Adrenal gland (tissue), 12 donors: ENCODE measurements around the gene TMPRSS5. TPM values are rescaled to one million over a fixed set of nuclear protein-coding genes. Genes with fewer than 3 reads are reported as not detected.

ENCODE experiments used
- DNase-seq, 7 donors: peaks; one replicate each; pipeline ENCODE4 v3.0.0-alpha.2; 2019 to 2020
- H3K27ac ChIP-seq, 5 donors: fragments of 200-600 bp; sonication (generic) in 4 of 5; 1 replicate in 3 of 5; 2 replicates in 2 of 5; pipeline versions ENCODE4 v1.5.1 to v1.8.0; 2016 to 2020; ENCODE audit warnings: mild to moderate bottlenecking in 1 of 5
- H3K27me3 ChIP-seq: fragments of 200-600 bp; 2 replicates; pipeline ENCODE4 v1.8.0; 2021
- H3K36me3 ChIP-seq, 2 donors: fragments of 200-600 bp; replicated peaks in 1 of 2; 1 replicate in 1 of 2; 2 replicates in 1 of 2; pipeline versions ENCODE4 v1.5.1 to v1.8.0; 2018 to 2022
- H3K4me1 ChIP-seq, 2 donors: fragments of 200-600 bp; replicated peaks in 1 of 2; 1 replicate in 1 of 2; 2 replicates in 1 of 2; pipeline versions ENCODE4 v1.5.1 to v1.8.0; 2018 to 2021
- H3K4me3 ChIP-seq, 4 donors: fragments of 200-600 bp; sonication (generic) in 3 of 4; one replicate each; pipeline ENCODE4 v1.5.1; 2016 to 2018
- H3K9me3 ChIP-seq, 3 donors: fragments of 200-600 bp; sonication (generic) in 1 of 3; replicated peaks in 1 of 3; 1 replicate in 2 of 3; 2 replicates in 1 of 3; pipeline versions ENCODE4 v1.5.1 to v1.8.0; 2016 to 2021
- POLR2A ChIP-seq, 2 donors: fragments of 450-650 bp; IDR thresholded peaks; one replicate each; pipeline ENCODE4 v1.6.1; 2017; ENCODE audit warnings: antibody characterized with exemption in 2 of 2, mild to moderate bottlenecking in 2 of 2, moderate library complexity in 1 of 2
- WGBS, 4 donors: extraction: QIAGEN DNeasy Blood & Tissue Kit in 2 of 4; methylation state at CpG; one replicate each; pipeline versions ENCODE4 v1.1.5 to v1.1.7; 2013 to 2017; 5-methylcytosine and 5-hydroxymethylcytosine counted together
- intact Hi-C, 2 donors: fragments of 100-400 bp; cut with DNase I; formaldehyde crosslinking; loops; one replicate each; pipeline versions ENCODE4 v1.14.1 to v1.15.0; 2022 to 2023
- polyA plus RNA-seq, 3 donors: library from polyadenylated mRNA; stranded (reverse); fragments of 200-250 nt in 2 of 3; fragments of 350-450 nt in 1 of 3; fragmentation: Illumina TruSeq in 1 of 3; extraction: RNeasy Lipid Tissue Mini Kit (QIAGEN cat#74804) in 1 of 3; gene quantifications; one replicate each; pipeline ENCODE4 v1.2.3, GENCODE V29; 2013 to 2014
- total RNA-seq, 9 donors: library from RNA; depleted of rRNA in 4 of 9; stranded (reverse); fragments of >200 nt in 4 of 9; fragments of 120-200 nt in 1 of 9; fragmentation: NEBNext Ultra II Directional in 1 of 9; extraction: Animal tissue kit (Norgen Biotek cat#: 25700) in 1 of 9; gene quantifications; one replicate each; pipeline versions ENCODE4 v1.1.0 to v1.2.4, GENCODE V29; 2013 to 2023
- TF ChIP-seq, protein P1 (sequence below), 6 experiments: fragments of 450-650 bp in 4 of 6; fragments of 200-600 bp in 2 of 6; sonication (generic) in 1 of 6; IDR thresholded peaks; 1 replicate in 5 of 6; 2 replicates in 1 of 6; pipeline versions ENCODE4 v1.5.1 to v1.8.0; 2016 to 2021; ENCODE audit warnings: antibody characterized with exemption in 6 of 6, mild to moderate bottlenecking in 2 of 6, moderate library complexity in 1 of 6
- donor health status: healthy with polysubstance abuse.
- donor health status: Bipolar disorder and iron deficiency.
- donor health status: DM: yes; HTN: yes; CAD: no.
- donor health status: DM: no; HTN: no; CAD: no.
- donor health status: DM: no; HTN: no; CAD: no.
- donor health status: DM: yes; HTN: yes; CAD: no.

TMPRSS5 gene
- total and polyA plus RNA-seq, 12 donors, result 0.07 to 1.5 (median 0.75) TPM; not detected in 4

DNA sequence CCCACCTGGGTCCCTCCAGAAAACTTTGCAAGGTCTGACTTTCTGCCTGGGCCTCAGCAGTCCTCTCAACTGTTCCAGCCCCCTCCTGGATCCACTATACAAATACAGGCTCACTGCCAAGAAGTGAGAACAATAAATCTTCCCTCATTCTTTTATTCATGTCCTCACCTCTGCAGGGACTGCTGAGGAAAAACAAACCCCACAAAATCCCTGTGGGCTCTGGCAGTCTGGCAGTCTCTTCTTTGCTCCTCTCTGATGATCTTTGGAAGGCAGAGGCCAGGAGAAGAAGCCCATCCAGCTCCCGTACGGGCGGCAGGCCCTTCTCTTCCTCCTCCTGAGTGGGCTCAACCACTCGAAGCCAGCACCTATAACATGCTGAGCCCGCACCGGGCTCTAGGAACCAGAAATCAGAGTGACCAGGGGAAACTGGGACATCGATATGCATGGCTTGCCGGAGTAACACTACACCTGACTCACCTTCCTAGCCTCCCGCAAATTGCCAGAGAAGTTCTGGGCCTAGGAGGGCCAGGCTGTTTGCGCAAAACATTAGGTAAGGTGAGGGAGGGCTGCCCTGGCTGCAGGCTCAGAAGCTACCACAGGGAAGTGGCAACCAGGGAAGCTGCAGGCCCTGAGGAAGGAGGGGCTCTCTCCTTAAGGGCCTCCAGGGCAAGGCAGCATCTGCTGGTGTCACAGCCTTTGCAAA lies 24.2 kb downstream of the TMPRSS5 start:
- DNase-seq, result no peak
- Histone ChIP-seq H3K4me1 (no peaks in the 10 kb centered on the region), H3K27ac (no peak overlapping the region), H3K36me3 (no peaks in the 10 kb centered on the region), H3K27me3 (no peaks in the 10 kb centered on the region), H3K4me3 (no peak overlapping the region), H3K9me3 (no peaks in the 10 kb centered on the region)
- TF ChIP-seq, protein P1, sequence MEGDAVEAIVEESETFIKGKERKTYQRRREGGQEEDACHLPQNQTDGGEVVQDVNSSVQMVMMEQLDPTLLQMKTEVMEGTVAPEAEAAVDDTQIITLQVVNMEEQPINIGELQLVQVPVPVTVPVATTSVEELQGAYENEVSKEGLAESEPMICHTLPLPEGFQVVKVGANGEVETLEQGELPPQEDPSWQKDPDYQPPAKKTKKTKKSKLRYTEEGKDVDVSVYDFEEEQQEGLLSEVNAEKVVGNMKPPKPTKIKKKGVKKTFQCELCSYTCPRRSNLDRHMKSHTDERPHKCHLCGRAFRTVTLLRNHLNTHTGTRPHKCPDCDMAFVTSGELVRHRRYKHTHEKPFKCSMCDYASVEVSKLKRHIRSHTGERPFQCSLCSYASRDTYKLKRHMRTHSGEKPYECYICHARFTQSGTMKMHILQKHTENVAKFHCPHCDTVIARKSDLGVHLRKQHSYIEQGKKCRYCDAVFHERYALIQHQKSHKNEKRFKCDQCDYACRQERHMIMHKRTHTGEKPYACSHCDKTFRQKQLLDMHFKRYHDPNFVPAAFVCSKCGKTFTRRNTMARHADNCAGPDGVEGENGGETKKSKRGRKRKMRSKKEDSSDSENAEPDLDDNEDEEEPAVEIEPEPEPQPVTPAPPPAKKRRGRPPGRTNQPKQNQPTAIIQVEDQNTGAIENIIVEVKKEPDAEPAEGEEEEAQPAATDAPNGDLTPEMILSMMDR (IDR thresholded peaks at IDR 0.05), result no peak
- TF ChIP-seq POLR2A (IDR thresholded peaks at IDR 0.05), result no peak
- intact Hi-C loops, result no loop called here
- WGBS, 4 donors, result 85 to 100% (median 92%) methylated on average over 3 to 10 of the region's 10 CpGs

- no peak overlapping the region for H3K4me3 ChIP-seq
- WGBS, 4 donors, result 89 to 93% (median 91%) methylated on average over 2 to 6 of the region's 6 CpGs
- intact Hi-C loops, result no loop called here
These were observed 24.8 kb downstream of the TMPRSS5 start for GRCh38 chr11:113681282-113681681.

DNA sequence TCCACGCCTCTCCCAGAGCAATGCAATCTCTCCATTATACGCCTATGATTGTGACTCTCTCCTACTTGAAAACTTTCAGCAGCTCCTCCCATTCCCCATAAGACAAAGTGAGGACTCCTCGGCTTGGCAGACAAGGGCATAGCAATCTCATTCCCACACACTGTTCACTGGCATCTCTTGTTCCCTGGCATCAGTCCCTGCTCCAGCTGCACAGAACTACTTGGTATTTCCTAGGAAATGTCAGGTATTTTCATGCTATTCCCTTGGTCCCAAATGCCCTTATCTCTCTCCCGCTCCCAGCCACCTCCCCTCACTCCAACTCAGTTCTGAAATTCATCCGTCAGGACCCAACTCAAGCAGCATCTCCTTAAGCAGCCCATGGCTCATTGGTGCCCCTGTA lies 28.4 kb downstream of the TMPRSS5 start:
- H3K4me1 ChIP-seq, result no peaks in the 10 kb centered on the region
- 77 to 90% (median 85%) methylated on average over 5 of the region's 5 CpGs for WGBS, 4 donors
- no peaks in the 10 kb centered on the region for H3K9me3 ChIP-seq
- H3K27ac ChIP-seq, result no peak overlapping the region
- intact Hi-C loops, result no loop called here
- no peak for TF ChIP-seq POLR2A (IDR thresholded peaks at IDR 0.05)
- TF ChIP-seq, protein P1 (IDR thresholded peaks at IDR 0.05), result no peak
- DNase-seq, result no peak
- no peaks in the 10 kb centered on the region for H3K27me3 ChIP-seq
- no peak overlapping the region for H3K4me3 ChIP-seq
- no peaks in the 10 kb centered on the region for H3K36me3 ChIP-seq

More at GRCh38 chr11:113681282-113681681, 24.8 kb downstream of the TMPRSS5 start:
- Histone ChIP-seq H3K27ac (no peak overlapping the region), H3K9me3 (no peaks in the 10 kb centered on the region), H3K27me3 (no peaks in the 10 kb centered on the region), H3K4me1 (no peaks in the 10 kb centered on the region), H3K36me3 (no peaks in the 10 kb centered on the region)
- DNase-seq, result no peak
- TF ChIP-seq, protein P1 (IDR thresholded peaks at IDR 0.05), result no peak
- no peak for TF ChIP-seq POLR2A (IDR thresholded peaks at IDR 0.05)

GRCh38 chr11:113675565-113675964 lies 30.5 kb downstream of the TMPRSS5 start:
- Histone ChIP-seq H3K4me1 (no peaks in the 10 kb centered on the region), H3K4me3 (no peak overlapping the region), H3K27me3 (no peaks in the 10 kb centered on the region), H3K27ac (no peak overlapping the region), H3K9me3 (no peaks in the 10 kb centered on the region), H3K36me3 (no peaks in the 10 kb centered on the region)
- intact Hi-C loops, result no loop called here
- TF ChIP-seq, protein P1 (IDR thresholded peaks at IDR 0.05), result no peak
- TF ChIP-seq POLR2A (IDR thresholded peaks at IDR 0.05), result no peak
- 71 to 77% (median 73%) methylated on average over 5 of the region's 5 CpGs for WGBS, 4 donors
- DNase-seq, result no peak
